ENCODE data around the gene ATAD1.

Gene ATAD1

DNA sequence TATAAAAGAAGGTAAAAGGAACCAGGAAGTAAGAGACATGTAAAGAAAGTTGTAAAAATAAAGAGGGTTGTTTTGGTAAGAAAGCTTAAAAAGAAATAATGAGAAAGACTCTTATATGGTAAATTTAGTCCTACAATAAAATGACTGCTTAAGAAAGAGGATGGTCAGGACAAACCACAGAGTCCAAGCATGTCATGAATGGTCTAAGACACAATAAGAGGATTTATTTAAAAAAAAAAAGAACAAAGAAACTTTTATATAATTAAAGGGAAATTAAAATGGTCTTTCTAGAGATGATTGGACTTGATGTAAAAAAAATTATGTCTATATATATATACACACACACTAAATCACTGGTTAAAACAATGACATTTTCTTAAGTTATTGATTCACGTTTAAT lies 18.2 kb downstream of the ATAD1 start:
- DNase-seq, result no peak

GRCh38 chr10:87798082-87798481 lies 19.9 kb downstream of the ATAD1 start:
- DNase-seq, result no peak

DNA sequence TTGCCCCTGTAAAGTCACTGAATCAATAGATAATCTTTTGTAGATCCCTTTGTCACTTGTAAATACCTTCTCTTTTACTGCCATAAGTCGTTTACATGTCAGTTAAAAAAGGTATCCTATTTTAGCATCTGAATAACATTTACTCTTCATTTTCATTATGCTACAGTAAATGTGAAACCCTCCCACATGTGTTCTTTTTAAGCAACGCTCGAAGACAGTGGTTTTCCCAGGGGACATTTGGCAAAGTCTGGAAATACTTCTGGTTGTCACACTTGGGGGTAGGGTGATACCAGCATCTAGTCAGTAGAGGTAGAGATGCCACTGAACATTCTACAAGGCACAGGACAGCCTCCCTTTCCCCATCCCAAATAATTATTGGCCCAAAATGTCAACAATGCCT lies 23.7 kb downstream of the ATAD1 start:
- DNase-seq, result no peak

- DNase-seq, result no peak
These were observed 27.8 kb downstream of the ATAD1 start for GRCh38 chr10:87790185-87790584.

DNA sequence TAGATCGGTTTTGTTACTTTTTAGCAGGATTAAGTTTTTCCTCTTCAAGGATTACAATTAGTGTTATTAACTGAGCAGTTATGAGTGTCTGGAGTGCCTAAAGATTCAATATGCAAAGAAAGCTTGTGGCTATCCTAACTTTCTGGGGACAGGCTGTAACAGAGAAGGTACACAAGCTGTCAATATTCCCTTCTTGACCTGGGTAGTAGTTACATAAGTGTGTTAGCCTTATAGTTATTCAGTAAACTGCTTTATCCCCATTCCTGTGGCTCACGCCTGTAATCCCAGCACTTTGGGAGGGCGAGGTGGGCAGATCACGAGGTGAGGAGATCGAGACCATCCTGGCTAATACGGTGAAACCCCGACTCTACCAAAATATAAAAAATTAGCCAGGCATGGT lies 31.6 kb downstream of the ATAD1 start:
- DNase-seq, result no peak

- DNase-seq, result no peak
These were observed 35.3 kb downstream of the ATAD1 start for GRCh38 chr10:87782721-87783120.

DNA sequence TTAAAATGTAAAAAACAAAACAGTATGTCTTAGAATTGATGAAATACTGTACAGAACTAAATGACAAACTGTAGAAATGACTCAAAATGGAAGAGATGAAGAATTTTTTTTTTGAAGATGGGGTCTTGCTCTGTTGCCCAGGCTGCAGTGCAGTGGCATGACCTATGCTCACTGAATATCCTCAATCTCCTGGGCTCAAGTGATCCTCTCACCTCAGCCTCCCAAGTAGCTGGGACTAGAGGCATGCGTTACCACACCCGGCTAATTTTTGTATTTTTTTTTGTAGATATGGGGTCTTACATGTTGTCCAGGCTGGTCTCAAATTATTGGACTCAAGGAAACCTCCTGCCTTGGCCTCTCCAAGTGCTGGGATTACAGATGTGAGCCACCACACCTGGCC lies 36.5 kb downstream of the ATAD1 start:
- no peak for DNase-seq

GRCh38 chr10:87776328-87776727 lies 41.7 kb downstream of the ATAD1 start:
- DNase-seq, result no peak

- no peak for DNase-seq
These were observed 42.3 kb downstream of the ATAD1 start for GRCh38 chr10:87775766-87776165.

DNA sequence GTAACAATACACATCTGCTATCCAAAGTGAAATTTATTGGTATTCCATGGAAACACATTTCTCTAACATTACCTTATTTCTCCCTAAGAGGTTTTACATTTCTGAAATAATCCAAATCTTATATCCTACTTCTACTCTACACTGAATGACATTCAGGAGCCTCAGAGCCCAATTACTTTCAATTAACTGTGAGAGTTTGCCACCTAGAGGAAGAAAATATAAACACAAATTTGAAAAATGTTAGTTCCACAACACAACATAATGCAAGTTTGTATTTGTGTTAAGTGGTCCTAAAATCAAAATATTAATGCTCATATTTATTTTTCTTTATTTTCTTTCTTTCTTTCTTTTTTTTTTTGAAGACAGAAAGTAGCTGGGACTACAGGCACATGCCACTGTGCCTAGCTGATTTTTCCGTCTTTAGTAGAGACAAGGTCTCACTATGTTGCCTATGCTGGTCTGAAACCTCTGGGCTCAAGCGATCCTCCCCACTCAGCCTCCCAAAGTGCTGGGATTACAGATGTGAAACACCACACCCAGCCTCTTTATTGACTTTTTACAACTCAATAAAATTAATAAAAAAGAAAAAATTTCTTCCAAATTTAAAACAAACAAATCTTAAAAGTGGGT lies 46.0 kb downstream of the ATAD1 start:
- DNase-seq, result peak; percentile 17

DNA sequence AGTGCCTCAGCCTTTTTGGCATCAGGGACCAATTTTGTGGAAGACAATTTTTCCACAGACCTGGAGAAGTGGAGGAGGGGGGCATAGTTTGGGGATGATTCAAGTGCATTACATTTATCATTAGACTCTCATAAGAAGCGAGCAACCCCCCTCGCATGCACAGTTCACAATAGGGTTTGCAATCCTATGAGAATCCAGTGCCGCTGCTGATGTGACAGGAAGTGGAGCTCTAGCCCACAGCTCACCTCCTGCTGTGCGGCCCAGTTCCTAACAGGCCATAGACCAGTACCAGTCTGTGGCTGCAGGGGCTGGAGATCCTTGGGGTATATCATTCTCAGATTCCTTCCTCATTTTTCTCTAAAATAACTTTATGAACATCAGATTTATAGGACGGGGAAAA lies 50.8 kb downstream of the ATAD1 start:
- no peak for DNase-seq

- no peak for DNase-seq
These were observed 52.2 kb downstream of the ATAD1 start for GRCh38 chr10:87765666-87766376.

DNA sequence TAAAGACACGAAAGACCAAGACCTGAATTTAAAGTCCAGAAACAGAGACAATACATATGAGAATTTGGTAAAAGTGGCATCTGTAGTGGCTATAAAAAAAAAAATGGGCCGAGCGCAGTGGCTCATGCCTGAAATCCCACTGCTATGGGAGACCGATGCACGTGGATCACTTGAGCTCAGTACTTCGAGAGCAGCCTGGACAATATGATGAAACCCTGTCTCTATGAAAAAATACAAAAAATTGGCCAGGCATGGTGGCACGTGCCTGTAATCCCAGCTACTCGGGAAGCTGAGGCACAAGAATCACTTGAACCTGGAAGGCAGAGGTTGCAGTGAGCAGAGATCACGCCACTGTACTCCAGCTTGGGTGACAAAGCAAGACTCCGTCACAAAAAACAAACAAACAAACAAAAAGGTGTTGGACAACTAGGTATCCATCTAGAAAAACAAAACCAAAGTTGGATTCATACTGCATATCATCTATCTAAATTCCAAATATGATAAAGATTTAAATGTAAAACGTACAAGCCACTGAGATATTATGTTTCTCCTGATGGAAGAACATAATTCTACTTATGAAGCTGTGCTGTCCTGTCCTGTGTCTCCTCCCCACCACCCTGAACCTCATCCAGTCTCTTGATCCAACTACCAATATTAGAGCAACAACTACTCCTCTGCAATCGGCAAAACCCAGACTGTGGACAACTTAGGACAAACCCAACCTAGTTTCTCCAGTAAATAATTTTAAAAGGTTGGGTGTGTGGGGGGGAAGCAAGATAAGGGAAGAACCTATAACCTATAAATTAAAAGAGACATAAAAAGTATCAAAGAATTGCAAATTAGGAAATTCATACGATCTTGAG lies 53.7 kb downstream of the ATAD1 start:
- DNase-seq, result no peak

GRCh38 chr10:87763086-87763861 lies 54.8 kb downstream of the ATAD1 start:
- no peak for DNase-seq

GRCh38 chr10:87761892-87762291 lies 56.1 kb downstream of the ATAD1 start:
- DNase-seq, result no peak

DNA sequence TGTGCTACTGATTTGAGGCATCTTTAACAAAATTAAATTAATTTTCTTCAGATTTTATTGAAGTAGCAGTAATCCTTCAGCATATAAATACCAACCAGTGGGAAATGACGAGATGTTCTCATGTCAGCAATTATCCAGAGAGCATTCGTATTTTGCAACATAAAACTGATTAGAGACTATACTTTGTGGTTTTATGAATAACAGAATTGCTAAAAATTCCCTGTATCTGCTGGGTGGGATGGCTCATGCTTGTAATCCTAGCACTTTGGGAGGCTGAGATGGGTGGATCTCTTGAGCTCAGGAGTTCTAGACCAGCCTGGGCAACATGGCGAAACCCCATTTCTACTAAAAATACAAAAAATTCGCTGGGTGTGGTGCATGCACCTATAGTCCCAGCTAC lies 56.9 kb downstream of the ATAD1 start:
- no peak for DNase-seq

- no peak for DNase-seq
These were observed 57.7 kb downstream of the ATAD1 start for GRCh38 chr10:87760195-87760905.

DNA sequence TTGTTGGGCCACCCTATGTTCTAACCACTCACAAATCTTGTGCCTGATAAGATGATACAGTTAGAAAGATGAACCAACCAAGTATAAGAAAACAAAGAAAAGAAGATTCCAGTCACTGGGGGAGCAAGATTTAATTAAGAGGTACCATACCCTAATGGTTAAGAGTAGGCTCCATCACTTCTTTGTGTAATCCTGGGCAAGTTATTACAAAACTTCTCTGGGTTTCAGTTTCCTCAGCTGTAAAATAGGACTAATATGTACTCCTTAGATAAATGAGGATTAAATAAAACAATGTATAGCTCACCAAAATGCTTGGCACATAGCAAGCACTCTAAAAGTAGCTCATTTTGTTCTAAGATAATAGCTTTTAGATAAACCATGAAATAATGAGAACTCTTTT lies 58.5 kb downstream of the ATAD1 start:
- no peak for DNase-seq

- no peak for DNase-seq
These were observed 60.3 kb downstream of the ATAD1 start for GRCh38 chr10:87757685-87758084.

GRCh38 chr10:87753995-87754866 lies 63.8 kb downstream of the ATAD1 start:
- DNase-seq, result no peak

DNA sequence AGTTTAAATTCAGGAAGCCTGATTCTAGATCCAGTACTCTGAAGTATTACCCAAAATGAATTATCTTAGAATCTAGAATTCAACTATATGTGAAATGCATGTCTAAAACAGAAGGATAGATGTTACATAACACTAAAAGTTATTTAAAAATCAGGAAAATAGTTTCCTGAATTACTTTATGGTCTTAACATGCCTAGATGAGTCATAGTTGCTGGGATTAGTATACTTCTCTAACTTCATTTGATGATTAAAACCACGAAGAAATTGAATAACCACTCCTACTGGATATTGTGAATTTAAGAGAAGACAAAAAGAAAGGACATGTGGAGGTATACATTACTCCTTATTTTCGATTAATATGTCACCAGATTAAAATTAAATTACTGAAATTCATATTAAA lies 65.5 kb downstream of the ATAD1 start:
- no peak for DNase-seq

Measured in midbrain (tissue), 1 donor.